ENCODE measurements around the gene NCK1.

- TF ChIP-seq KDM5A (IDR thresholded peaks at IDR 0.05; ENCODE audit: borderline replicate concordance, low read length) (no peak), MYNN (CRISPR knock-in tag; IDR thresholded peaks at IDR 0.05; ENCODE audit: low read depth) (no peak), CTCF (CRISPR knock-in tag; IDR thresholded peaks at IDR 0.05) (no peak)
Measured at GRCh38 chr3:136984837-136985236, 122.8 kb downstream of the NCK1 start.
